GM10248 (cell line): ENCODE measurements around the gene FRMD1.

Experiments used
- CTCF ChIA-PET: fragments of 300-600 bp; sonication (Branson Sonifier 250); formaldehyde crosslinking; extraction: SDS; loops from one replicate; lab custom pipeline; 2021; ENCODE audit warnings: antibody characterized with exemption; lab: Yijun Ruan, JAX
- POLR2A ChIA-PET: fragments of 350-650 bp; sonication (Branson Sonifier 250); formaldehyde crosslinking; extraction: SDS; loops from one replicate; lab custom pipeline; 2020; ENCODE audit warnings: antibody characterized with exemption; lab: Yijun Ruan, JAX
- DNase-seq: peaks from one replicate; pipeline ENCODE4 v3.0.0; 2012; ENCODE audit errors: extremely low spot score
- TF ChIP-seq, protein P1 (sequence below): IDR thresholded peaks from 2 replicates; pipeline ENCODE4 v1.5.1; 2012; ENCODE audit warnings: mild to moderate bottlenecking, low read depth; ENCODE audit errors: extremely low read depth, missing control alignments, control extremely low read depth

Gene FRMD1

DNA sequence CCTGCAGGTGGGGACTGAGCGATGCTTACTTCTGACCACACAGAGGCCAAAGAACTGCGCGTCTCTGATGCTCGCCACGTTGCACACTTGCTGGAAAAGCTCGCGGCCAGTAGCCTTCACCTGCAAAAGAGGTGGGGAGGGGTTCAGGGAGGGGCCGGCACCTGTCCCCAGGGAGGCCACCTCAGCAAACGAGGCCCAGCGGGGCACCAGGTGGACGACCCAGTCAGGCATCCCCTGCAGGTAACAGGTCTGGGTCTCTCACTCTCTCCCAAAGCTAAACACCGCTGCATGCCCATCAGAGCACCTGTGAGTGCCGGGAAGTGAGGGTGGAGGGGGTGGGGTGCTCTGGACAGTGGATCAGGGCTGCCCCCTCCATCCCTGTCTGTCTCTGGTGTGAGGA, 3.8 kb downstream of the FRMD1 start:
- POLR2A ChIA-PET = no interaction called here
- TF ChIP-seq, protein P1, sequence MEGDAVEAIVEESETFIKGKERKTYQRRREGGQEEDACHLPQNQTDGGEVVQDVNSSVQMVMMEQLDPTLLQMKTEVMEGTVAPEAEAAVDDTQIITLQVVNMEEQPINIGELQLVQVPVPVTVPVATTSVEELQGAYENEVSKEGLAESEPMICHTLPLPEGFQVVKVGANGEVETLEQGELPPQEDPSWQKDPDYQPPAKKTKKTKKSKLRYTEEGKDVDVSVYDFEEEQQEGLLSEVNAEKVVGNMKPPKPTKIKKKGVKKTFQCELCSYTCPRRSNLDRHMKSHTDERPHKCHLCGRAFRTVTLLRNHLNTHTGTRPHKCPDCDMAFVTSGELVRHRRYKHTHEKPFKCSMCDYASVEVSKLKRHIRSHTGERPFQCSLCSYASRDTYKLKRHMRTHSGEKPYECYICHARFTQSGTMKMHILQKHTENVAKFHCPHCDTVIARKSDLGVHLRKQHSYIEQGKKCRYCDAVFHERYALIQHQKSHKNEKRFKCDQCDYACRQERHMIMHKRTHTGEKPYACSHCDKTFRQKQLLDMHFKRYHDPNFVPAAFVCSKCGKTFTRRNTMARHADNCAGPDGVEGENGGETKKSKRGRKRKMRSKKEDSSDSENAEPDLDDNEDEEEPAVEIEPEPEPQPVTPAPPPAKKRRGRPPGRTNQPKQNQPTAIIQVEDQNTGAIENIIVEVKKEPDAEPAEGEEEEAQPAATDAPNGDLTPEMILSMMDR = no peak
- DNase-seq = no peak
- CTCF ChIA-PET = no interaction called here

DNA sequence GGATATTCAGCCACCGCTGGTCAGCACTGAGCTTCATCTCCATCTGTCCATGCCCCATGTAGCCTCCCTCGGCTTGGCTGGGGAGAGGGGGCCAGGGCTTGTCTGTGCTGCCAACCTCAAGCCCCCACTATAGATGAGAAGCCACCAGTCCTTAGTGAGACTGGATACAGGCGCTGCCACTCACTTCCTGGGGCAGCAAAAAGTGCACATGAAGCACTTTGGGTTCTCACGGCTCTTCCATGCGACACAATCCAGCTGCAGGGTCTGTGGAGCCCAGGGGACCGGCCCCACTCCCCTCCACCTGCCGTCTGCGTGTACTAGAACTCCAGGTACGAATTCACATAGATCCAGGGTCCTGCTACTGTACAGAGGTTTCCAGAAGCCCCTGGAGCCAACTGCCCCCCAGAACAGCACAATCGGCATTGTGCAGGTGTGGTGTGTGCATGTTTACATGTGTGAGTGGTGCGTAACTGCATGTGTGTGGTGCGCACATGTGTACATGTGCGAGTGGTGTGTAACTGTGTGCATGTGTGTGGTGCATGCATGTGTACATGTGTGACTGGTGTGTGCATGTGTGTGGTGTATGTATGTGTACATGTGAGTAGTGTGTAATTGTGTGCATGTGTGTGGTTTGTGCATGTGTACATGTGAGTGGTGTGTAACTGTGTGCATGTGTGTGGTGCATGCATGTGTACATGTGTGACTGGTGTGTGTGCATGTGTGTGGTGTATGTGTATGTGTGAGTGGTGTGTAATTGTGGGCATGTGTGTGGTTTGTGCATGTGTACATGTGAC, 4.9 kb downstream of the FRMD1 start:
- ChIA-PET POLR2A (no interaction called here), CTCF (no interaction called here)
- DNase-seq = no peak
- TF ChIP-seq, protein P1 = no peak

DNA sequence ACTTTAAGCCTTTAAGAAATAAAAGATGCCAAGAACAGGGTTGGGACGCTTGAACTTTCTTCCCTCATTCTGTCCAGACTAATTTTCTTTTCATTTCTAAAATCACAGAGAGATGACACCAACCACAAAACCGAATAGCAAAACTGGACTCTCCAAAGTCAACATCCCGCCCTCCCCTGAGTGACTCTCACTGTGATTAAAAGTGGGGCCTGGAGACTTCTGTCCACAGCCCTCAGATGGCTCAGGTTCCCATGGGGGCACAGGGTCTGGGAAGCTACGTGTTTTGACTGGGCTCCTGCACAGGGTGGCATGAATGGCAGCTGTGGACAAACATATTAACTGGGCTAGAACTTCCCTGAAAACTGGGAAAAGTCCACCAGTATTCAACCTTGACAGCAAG, 6.3 kb downstream of the FRMD1 start:
- DNase-seq = no peak
- TF ChIP-seq, protein P1 = no peak
- ChIA-PET POLR2A (no interaction called here), CTCF (no interaction called here)

DNA sequence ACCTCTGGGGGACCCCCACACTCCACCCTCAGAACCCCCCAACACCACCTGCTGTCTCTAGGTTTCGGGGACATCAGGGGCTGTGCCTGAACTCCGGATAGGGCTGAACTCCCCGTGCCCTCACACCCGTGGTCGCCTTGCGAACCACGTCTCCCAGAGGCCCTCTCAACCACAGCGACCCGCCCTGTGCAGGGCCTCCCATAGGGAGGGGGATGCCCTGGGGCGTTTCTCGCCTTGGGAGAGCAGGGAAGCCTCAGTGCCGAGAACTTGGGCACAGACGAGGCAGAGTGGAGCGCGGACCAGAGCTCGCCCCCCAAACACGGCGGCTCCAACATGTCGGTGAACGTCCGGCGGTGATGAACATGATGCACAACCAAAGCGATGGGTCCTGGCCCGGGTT, 6.8 kb downstream of the FRMD1 start:
- TF ChIP-seq, protein P1 = no peak
- no peak for DNase-seq
- ChIA-PET CTCF (no interaction called here), POLR2A (no interaction called here)

DNA sequence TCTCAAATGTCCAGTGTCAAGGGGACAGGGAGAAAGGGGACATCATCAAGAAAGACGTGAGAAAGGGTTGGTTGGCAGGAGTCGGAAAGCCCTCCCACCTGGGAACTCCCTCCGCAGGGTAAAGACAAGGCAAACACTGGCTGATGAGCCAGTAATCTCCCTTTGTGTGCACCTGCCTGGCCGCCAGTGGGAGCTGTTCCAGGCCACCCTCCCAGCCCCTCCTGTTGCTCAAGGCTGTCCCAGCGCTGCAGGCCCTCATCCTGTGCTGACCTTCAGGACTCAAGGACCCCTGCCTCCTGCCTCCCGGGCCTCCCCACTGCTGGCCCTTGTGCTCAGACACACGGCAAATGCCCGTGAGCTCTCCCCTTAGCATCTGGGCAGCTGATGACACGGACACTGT, 7.4 kb downstream of the FRMD1 start:
- CTCF ChIA-PET = no interaction called here
- POLR2A ChIA-PET = no interaction called here
- DNase-seq = no peak

DNA sequence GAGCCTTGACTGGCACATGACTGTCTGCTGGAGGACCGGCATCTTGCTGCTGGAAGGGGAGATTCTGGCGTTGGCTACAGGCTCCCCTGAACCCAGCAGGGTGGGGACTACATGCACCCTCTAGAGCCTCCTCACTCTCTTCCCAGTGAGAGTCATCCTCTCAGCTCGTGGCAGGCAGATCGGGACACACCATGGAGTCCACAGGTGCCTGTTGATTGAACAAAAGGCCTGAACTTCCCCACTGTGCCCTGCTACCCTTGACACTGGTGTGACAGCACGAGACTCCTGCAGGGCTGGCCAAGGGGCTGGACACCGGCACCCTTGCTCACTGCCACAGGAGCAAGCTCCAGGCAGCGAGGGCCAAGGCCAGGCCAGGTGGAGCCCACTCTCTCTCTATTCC, 8.2 kb downstream of the FRMD1 start:
- POLR2A ChIA-PET = no interaction called here
- DNase-seq = no peak
- TF ChIP-seq, protein P1 = no peak
- CTCF ChIA-PET = no interaction called here

More for the DNA sequence above, 7.4 kb downstream of the FRMD1 start:
- TF ChIP-seq, protein P1 = no peak
